H7 (cell line): ENCODE results near the gene GNAI3. TPM values are rescaled to one million over a fixed set of nuclear protein-coding genes. Genes with fewer than 3 reads are reported as not detected.
A peak's percentile ranks its signal among the peaks of the same experiment; 100 is the strongest.
"Not testable (repeated sequence)": the region's sequence is repeated elsewhere in the genome, so short reads cannot be mapped to it uniquely, and the experiment has no call there.

ENCODE experiments used
- DNase-seq: peaks from one replicate; pipeline ENCODE4 v3.0.0; 2012
- H3K27me3 ChIP-seq: 2 replicates; pipeline ENCODE4 v1.6.0; 2011; ENCODE audit warnings: mild to moderate bottlenecking, low read length; ENCODE audit not compliant: control insufficient read depth, insufficient read depth
- H3K36me3 ChIP-seq: replicated peaks from 2 replicates; pipeline ENCODE4 v1.5.1; 2011; ENCODE audit warnings: low read length; ENCODE audit not compliant: control insufficient read depth, insufficient read depth
- H3K4me3 ChIP-seq: 2 replicates; pipeline ENCODE4 v1.5.1; 2011; ENCODE audit warnings: low read depth, mild to moderate bottlenecking, control low read depth, low read length, moderate library complexity; ENCODE audit not compliant: insufficient read depth
- total RNA-seq: library from RNA; depleted of rRNA; stranded (reverse); fragments of >200 nt; shearing (Covaris generic); gene quantifications from 2 replicates; pipeline ENCODE4 v1.2.3, GENCODE V29; 2014

The GNAI3 gene
- total RNA-seq, 1 experiment from 2014 or later, result 13.3 TPM

- peaks cover 10% of the 10 kb centered on the region for H3K27me3 ChIP-seq
Observed at GRCh38 chr1:109650609-109651008, 102.2 kb downstream of the GNAI3 start.

GRCh38 chr1:109652402-109652801, 104.0 kb downstream of the GNAI3 start:
- peak; percentile 1 for DNase-seq
- H3K27me3 ChIP-seq, result peaks cover 11% of the 10 kb centered on the region

More at GRCh38 chr1:109650609-109651008, 102.2 kb downstream of the GNAI3 start:
- peak; percentile 0 for DNase-seq
- Histone ChIP-seq H3K36me3 (no peaks in the 10 kb centered on the region), H3K4me3 (no peak overlapping the region)

DNA sequence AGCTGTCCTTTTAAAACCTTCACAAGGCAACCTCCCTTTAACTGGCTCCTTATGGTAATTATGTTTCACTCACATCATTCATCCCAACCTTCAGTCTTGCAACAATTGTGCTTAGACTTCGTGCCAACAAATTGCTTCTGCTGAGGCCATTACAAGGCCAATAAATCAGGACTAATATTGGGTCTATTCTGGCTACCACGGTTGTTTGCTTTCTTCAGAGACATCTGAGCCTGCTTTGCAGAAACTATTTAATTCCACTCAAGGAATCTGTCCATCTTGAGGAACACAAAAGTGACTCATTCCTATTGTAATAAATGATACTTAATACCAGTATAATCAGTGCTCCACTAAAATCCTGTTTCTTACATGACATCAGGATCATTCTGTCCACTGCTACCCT, 104.9 kb downstream of the GNAI3 start:
- DNase-seq, result peak; percentile 1
- peaks cover 11% of the 10 kb centered on the region for H3K27me3 ChIP-seq
- H3K4me3 ChIP-seq, result no peak overlapping the region
- no peaks in the 10 kb centered on the region for H3K36me3 ChIP-seq

More at GRCh38 chr1:109652402-109652801, 104.0 kb downstream of the GNAI3 start:
- Histone ChIP-seq H3K4me3 (no peak overlapping the region), H3K36me3 (no peaks in the 10 kb centered on the region)

DNA sequence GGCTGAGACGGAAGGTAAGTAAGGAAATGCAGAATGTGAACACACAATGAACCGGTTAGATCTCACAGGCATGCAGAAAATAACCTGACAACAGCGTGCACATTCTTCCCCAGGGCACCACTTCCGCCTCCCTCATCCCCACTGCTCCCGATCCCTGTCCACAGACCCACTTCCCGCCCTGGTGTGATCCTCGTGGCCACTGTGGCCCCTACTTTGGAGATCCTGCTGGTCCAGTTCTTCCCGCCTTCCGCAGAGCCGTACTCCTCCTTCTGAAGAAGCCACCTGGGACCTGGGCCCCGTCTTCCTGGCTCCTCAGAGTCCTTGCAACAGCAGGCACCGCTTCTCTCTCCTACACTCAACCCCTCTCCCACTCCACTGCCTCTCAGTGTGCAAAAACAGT, 106.1 kb downstream of the GNAI3 start:
- Histone ChIP-seq H3K36me3 (no peaks in the 10 kb centered on the region), H3K27me3 (peaks cover 11% of the 10 kb centered on the region), H3K4me3 (no peak overlapping the region)
- no peak for DNase-seq

GRCh38 chr1:109655615-109656519, 107.5 kb downstream of the GNAI3 start, which contains the start of gene GSTM4:
Gene GSTM4, plus strand, starts transcription at chr1:109656099. Its CDS starts 291 bp downstream, at chr1:109656390.
- DNase-seq, result peak; percentile 94
- Histone ChIP-seq H3K27me3 (peaks cover 11% of the 10 kb centered on the region), H3K4me3 (peak within 1 kb of the TSS; percentile 78), H3K36me3 (no peaks in the 10 kb centered on the region)

- peaks cover 9% of the 10 kb centered on the region for H3K27me3 ChIP-seq
- H3K36me3 ChIP-seq, result no peaks in the 10 kb centered on the region
- DNase-seq, result no peak
- no peak overlapping the region for H3K4me3 ChIP-seq
Observed at GRCh38 chr1:109657395-109657794, 109.0 kb downstream of the GNAI3 start.

DNA sequence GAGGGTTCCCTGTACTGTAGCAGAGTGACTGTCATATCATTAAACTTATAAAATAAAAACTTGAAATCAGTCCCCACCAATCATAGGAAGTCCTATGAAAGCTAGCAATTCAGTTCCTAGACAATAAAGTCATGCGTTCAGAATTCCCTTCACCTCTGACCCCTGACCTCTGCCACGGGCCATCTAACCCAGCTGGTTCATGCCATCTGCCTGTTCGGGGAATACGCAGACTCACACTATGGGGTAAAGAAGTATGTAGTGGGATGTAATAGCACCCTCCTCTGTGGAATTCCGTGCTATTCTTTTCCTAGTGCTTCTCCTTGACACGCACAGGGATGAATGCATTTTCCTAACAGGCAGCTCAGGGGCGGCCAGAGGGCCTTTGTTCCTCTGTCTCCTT, 109.6 kb downstream of the GNAI3 start:
- DNase-seq, result no peak
- peaks cover 8% of the 10 kb centered on the region for H3K27me3 ChIP-seq
- H3K4me3 ChIP-seq, result no peak overlapping the region
- no peaks in the 10 kb centered on the region for H3K36me3 ChIP-seq

- H3K36me3 ChIP-seq, result no peaks in the 10 kb centered on the region
- no peak for DNase-seq
- no peak overlapping the region for H3K4me3 ChIP-seq
Observed at GRCh38 chr1:109658533-109659042, 110.2 kb downstream of the GNAI3 start.

GRCh38 chr1:109659145-109659544, 110.7 kb downstream of the GNAI3 start:
- no peak overlapping the region for H3K4me3 ChIP-seq
- H3K27me3 ChIP-seq, result peaks cover 8% of the 10 kb centered on the region
- no peak for DNase-seq
- no peaks in the 10 kb centered on the region for H3K36me3 ChIP-seq

More at GRCh38 chr1:109658533-109659042, 110.2 kb downstream of the GNAI3 start:
- peaks cover 8% of the 10 kb centered on the region for H3K27me3 ChIP-seq

DNA sequence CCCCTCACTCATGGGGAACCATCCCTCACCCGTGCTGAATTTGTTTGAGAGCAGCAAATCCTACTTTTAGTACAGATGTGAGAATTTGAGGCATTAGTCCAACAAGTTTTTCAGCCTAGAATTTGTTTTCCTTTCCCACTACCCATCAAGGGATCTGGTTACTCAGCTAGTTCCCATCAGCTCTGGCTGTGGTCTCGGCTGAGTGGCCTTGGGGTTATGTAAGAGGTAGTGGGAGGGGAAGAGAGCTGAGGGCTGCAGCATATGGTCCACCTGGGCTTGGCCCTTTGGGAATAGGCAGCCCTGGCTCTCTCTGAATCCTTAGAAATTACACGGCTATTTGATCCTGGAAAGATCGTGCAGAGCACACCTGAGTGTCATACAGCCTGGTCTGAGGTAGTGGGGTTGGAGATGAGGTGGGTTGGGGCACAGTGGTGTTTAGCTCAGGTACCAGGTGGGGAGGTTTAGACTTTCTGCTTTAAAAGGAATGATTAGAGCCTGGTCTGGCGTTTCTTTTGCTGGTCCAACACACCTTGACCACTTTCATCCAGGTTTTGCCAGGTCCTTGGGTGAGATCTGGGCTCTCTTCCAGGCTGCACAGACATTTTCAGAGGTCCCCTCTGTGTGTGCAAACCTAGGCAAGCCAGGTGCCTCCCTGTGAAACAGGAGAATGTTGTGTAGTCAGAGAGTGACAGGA, 111.7 kb downstream of the GNAI3 start:
- no peak overlapping the region for H3K4me3 ChIP-seq
- no peaks in the 10 kb centered on the region for H3K36me3 ChIP-seq
- peaks cover 1% of the 10 kb centered on the region; the same call in 1 of the 2 replicates for H3K27me3 ChIP-seq
- DNase-seq, result no peak

DNA sequence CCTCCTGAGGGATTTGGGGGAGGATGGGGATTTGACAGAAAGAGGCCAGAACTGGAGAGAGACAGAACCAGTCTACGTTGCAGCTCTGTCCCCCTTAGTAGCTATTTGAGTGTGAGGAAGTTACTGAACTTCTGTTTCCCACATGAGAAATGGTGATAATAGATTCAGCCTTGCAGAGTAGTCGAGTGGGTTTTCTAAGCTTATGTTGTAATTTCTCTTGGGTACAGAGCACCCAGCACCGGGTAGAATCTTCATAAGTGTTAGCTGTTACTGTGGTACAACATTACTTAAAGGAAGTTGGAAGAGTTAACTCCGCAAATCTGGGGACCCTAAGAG, 112.2 kb downstream of the GNAI3 start:
- not testable (repeated sequence) for H3K27me3 ChIP-seq, H3K4me3 ChIP-seq, H3K36me3 ChIP-seq
- DNase-seq, result peak; percentile 3

GRCh38 chr1:109661391-109661790, 113.0 kb downstream of the GNAI3 start:
- H3K4me3 ChIP-seq, result no peak overlapping the region
- H3K27me3 ChIP-seq, result no peaks in the 10 kb centered on the region; the same call in 1 of the 2 replicates
- peak; percentile 0 for DNase-seq
- no peaks in the 10 kb centered on the region for H3K36me3 ChIP-seq

- Histone ChIP-seq H3K36me3 (no peaks in the 10 kb centered on the region), H3K27me3 (no peaks in the 10 kb centered on the region; the same call in 1 of the 2 replicates), H3K4me3 (no peak overlapping the region)
- DNase-seq, result no peak
Observed at GRCh38 chr1:109664671-109665070, 116.3 kb downstream of the GNAI3 start.

DNA sequence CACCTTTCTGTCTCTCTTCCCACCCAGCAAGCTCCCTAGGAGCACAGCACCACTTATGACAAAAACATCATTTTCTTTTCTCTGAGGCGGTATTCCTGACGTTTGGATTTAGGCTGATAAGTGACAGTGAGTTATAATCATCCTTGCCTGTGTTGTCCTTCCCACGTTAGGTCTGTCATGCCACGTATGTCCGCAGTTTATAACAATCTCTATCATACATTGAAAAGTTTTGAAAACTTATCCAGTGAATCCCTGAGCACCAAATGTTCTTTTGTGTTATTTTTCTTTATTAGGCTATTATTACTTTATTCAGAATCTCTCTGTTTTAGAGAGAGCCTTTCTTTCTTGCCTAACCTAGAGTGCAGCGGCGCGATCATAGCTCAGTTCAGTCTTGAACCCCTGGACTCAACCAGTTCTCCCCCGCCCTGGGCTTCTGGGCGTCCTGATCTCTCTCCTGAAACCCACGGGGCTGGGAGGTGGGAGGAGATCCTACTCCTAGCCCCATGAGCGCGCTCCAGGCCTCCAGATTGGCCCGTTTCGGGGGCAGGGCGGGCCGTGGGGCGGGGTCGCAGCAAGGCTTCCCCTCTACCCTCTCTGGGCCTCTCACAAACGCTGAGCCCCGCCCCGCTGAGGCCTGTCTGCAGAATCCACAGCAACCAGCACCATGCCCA, 119.2 kb downstream of the GNAI3 start, which contains the start of gene GSTM2:
GSTM2 (plus strand) TSS at position 606 of the 671 bp plus-strand sequence; CDS start at position 665, 59 bp downstream.
- Histone ChIP-seq H3K36me3 (no peaks in the 10 kb centered on the region), H3K27me3 (no peaks in the 10 kb centered on the region; the same call in 1 of the 2 replicates), H3K4me3 (peak within 1 kb of the TSS; percentile 38)
- peak; percentile 97 for DNase-seq
